ENCODE results near the gene SMAD7.

Gene SMAD7

GRCh38 chr18:48937869-48938750 lies 12.7 kb downstream of the SMAD7 start:
- no peak for ATAC-seq
- TF ChIP-seq PPARA (CRISPR knock-in tag; IDR thresholded peaks at IDR 0.05; ENCODE audit: borderline replicate concordance) = no peak
- no peak for TF ChIP-seq CREB5 (CRISPR knock-in tag; IDR thresholded peaks at IDR 0.05; ENCODE audit: low read depth)
- no peak for TF ChIP-seq BACH2 (CRISPR knock-in tag; IDR thresholded peaks at IDR 0.05; ENCODE audit: borderline replicate concordance)
- no peak for TF ChIP-seq CSRNP3 (CRISPR knock-in tag; IDR thresholded peaks at IDR 0.05)
- no peak for TF ChIP-seq TSHZ2 (CRISPR knock-in tag; IDR thresholded peaks at IDR 0.05)

- TF ChIP-seq ZNF70 (CRISPR knock-in tag; IDR thresholded peaks at IDR 0.05) (no peak), GLIS3 (CRISPR knock-in tag; IDR thresholded peaks at IDR 0.05) (no peak), TOX (CRISPR knock-in tag; IDR thresholded peaks at IDR 0.05; ENCODE audit: borderline replicate concordance) (no peak), TCF4 (CRISPR knock-in tag; IDR thresholded peaks at IDR 0.05; ENCODE audit: borderline replicate concordance) (no peak), RARB (CRISPR knock-in tag; IDR thresholded peaks at IDR 0.05) (no peak), BACH2 (CRISPR knock-in tag; IDR thresholded peaks at IDR 0.05; ENCODE audit: borderline replicate concordance) (no peak), CSRNP3 (CRISPR knock-in tag; IDR thresholded peaks at IDR 0.05) (no peak), ISL1 (CRISPR knock-in tag; IDR thresholded peaks at IDR 0.05) (no peak), ESRRG (CRISPR knock-in tag; IDR thresholded peaks at IDR 0.05) (no peak), CSDC2 (CRISPR knock-in tag; IDR thresholded peaks at IDR 0.05) (no peak), POU6F1 (CRISPR knock-in tag; IDR thresholded peaks at IDR 0.05; ENCODE audit: borderline replicate concordance, low read depth) (no peak), ZNF565 (CRISPR knock-in tag; conservative IDR thresholded peaks at IDR 0.05; ENCODE audit: low read depth) (no peak), ZC3H10 (CRISPR knock-in tag; IDR thresholded peaks at IDR 0.05) (no peak), PPARA (CRISPR knock-in tag; IDR thresholded peaks at IDR 0.05; ENCODE audit: borderline replicate concordance) (no peak), ARNTL (CRISPR knock-in tag; IDR thresholded peaks at IDR 0.05; ENCODE audit: borderline replicate concordance, low read depth) (no peak), PATZ1 (CRISPR knock-in tag; IDR thresholded peaks at IDR 0.05; ENCODE audit: borderline replicate concordance) (no peak), ZFP3 (CRISPR knock-in tag; IDR thresholded peaks at IDR 0.05) (no peak)
- no peak for ATAC-seq
Observed at GRCh38 chr18:48935433-48935774, 15.4 kb downstream of the SMAD7 start.
